ENCODE results near the gene SYT5. TPM values are rescaled to one million over a fixed set of nuclear protein-coding genes. Genes with fewer than 3 reads are reported as not detected.
"Not testable (repeated sequence)": the region's sequence is repeated elsewhere in the genome, so short reads cannot be mapped to it uniquely, and the experiment has no call there.

Gene SYT5
- total RNA-seq, 1 donor from 2014 or later: not detected

DNA sequence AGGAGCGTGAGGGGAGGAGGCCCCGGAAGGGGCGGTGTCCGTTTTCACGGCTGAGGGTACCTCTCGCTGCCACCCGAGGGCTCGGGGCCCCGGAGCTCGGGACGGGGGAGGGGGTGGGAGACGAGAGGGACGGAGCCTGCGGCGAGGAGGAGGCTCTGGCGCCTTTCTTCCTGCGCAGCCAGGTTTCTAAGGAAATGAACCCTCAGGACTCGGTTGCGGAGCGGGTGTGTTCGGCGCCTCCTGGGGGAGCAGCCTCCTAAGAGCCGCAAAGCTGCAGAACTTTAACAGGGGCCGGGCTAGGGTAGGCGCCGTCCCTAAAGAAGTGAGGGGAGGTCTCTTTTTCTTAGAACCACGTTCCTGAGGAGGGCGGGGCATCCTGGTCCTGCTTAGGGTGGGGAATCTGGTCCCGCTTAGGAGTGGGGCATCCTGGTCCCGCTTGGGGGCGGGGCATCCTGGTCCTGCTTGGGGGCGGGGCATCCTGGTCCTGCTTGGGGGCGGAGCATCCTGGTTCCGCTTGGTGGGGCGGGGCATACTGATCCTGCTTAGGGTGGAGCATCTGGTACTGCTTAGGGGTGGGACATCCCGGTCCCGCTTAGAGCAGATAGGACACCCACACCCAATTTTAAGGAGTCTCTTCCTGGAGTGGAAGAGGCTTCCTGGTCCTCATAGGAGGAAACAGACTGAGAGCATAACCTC lies 6.2 kb downstream of the SYT5 start:
- peak; percentile 72 for DNase-seq
- intact Hi-C loops (cut with micrococcal nuclease): no loop called here
- peak; percentile 75 for ATAC-seq

- no peak for ATAC-seq
- DNase-seq: peak; percentile 26
- intact Hi-C loops (cut with micrococcal nuclease): no loop called here
Measured at GRCh38 chr19:55173186-55173713, 6.8 kb downstream of the SYT5 start.

DNA sequence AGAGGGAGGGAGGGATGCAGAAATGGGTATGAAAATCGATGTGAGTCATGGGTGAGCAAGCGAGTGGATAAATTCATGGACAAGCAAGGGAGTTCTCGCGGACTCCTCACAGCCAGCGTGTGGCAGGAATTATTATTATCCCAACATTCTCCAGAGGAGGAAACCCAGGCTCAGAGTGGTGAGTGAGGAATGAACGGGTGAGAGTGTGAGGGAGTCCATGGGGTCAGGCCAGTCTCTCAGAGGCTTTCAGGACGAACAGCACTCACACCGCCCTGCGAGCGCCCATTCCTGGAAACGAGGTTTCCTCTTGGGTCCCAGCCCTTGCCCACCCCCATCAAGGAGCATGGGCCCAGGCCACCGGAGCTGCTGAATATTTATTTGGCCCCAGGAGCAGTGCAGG lies 7.3 kb downstream of the SYT5 start:
- intact Hi-C loops (cut with micrococcal nuclease): no loop called here
- DNase-seq (no peak), ATAC-seq (no peak)

- intact Hi-C loops (cut with micrococcal nuclease); ATAC-seq; DNase-seq: not testable (repeated sequence)
Measured at GRCh38 chr19:55172318-55172717, 7.8 kb downstream of the SYT5 start.

DNA sequence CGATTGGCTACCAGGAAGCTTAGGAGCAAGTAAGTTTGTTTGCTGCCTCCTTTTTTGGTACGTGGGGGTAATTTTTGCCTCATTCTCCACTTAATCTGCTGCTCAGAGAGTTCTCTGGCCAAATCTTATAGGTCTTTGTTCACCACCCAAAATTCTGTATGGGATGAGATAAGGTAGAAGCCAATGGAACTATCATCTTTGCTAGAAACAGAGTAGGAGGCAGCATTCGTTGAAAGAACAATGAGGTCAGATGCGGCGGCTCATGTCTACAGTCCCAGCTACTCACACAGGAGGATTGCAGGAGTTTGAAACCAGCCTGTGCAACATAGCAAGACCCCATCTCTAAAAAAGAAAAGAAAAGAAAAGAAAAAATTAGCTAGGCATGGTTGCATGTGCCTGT lies 8.6 kb downstream of the SYT5 start:
- DNase-seq (no peak), ATAC-seq (no peak)
- intact Hi-C loops (cut with micrococcal nuclease): no loop called here

- peak; percentile 0 for DNase-seq
- intact Hi-C loops (cut with micrococcal nuclease): no loop called here
- no peak for ATAC-seq
Measured at GRCh38 chr19:55169136-55169535, 11.0 kb downstream of the SYT5 start.

- ATAC-seq: peak; percentile 96
- peak; percentile 94 for DNase-seq
- intact Hi-C loops (cut with micrococcal nuclease): no loop called here
Measured at GRCh38 chr19:55166530-55167268, 13.4 kb downstream of the SYT5 start, which contains the start of gene DNAAF3. DNAAF3 (minus strand) TSS chr19:55166613; CDS start chr19:55166413, 200 bp downstream.

DNA sequence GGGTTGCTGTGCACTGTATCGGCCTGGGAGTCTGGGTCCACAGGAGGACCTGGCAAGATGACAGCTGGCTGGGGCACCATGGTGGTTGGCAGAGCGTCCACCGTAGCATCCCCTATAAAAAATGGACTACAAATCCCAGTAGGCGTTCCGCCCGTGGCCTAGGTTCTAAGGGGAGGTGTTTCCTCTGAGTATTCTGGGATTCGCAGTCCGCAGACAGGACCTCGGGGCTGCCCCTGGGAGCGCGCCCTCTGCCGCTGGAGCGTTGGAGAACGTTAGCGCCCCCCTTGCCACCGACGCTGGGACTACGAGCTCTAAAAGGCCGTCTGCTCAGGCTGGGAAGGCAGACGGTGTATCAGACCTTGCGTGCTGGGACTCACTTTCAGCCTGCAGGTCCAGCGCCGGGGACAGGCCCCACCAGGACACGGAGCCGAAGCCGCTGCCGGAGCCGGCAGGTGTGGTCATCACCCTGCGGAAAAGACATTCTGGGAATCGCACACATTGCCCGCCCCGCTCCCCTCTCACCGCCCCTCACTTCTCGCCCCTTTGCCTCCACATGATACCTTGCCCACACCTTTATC lies 14.0 kb downstream of the SYT5 start:
- intact Hi-C loops (cut with micrococcal nuclease): no loop called here
- DNase-seq: peak; percentile 73
- peak; percentile 77 for ATAC-seq

DNA sequence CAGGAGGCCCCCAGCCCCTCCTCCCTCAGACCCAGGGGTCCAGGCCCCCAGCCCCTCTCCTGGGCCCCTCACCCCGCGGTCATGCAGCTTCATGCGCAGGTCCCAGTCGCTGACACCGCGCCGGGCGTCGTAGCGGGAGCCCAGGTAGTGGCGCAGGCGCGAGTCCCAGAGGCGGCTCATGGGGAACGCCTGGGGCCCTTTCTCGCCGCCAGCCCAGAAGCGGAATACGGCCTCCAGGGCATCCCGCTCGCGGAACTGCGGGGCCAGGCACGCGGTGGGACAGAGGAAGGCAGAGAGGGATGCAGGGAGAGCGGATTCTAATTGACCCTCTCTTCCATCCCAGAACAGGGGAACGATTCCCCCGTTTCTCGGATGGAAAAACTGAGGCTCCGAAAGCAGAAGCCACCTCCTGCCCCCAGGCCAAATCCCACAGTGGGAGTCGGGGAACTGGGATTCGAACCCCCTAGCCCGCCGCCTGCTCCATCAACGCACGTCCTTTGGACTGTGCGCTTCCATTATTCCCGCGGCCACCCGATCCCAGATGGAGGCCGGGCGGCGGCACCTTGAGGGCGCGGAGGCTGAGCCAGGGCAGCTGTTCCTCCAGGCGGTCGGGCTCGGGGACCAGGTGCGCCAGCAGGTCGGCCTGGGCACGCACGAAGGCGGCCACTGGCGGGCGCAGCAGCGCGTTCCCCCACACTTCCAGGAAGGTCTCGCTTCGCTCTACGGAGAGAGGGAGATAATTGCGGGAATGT lies 18.3 kb downstream of the SYT5 start:
- intact Hi-C loops (cut with micrococcal nuclease): no loop called here
- DNase-seq (no peak), ATAC-seq (no peak)

DNA sequence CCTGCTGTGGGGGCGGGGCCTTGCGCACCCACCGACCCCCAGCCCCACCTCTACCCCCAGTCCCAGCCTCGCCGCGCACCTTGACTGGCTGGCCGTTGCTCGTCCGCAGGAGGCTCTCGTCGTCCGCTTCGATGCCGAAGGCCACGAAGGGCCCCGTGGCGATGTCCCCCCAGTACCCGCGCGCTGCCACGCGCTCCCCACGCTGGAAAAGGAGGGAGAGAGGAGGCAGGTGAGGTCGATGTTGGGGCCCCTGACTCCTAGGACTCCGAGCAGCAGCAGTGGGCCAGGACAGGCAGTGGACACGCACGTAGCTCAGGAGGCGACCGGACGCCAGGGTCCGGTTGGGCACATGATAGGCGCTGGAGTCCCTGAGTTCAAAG lies 19.1 kb downstream of the SYT5 start:
- intact Hi-C loops (cut with micrococcal nuclease): no loop called here
- no peak for ATAC-seq
- DNase-seq: no peak

DNA sequence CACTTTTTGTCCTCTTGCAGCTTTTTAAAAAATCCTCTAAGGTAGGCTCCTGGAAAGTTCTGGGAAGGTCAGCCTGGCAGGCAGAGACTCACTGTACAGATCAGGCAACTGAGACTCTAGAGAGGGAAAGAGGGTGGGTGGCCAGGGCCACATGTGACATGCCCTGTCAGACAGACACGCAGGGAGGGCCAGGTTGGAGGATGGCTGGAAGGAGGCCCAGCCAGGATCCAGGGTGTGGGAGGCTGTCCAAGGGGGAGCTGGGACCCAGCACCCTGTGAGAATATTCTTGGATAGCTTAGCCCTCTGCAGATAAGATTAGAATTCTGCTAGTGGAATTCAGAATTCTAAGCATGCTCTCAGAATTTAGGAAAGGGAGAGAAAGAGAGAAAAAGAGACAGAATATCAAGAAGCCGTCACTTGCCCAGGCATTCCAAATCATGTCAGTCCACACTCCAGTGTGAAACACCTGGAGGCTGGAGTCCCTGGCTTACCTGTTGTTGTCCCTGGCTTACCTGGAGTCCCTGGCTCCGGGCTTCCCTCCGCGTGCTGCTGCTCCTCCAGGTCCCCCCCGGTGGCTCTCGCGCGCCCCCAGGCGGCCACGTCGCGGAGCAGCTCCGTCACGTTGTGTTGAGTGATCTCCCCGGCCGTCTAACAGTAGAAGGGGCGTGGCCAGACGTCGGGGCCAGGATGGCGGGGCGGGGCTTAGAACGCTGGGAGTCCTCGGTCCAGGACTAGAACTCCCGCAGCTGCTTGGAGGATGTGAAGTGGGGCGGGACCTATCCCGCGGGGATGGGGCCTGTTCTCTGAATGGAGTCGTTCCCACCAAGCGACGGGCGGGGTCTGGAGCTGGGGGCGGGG lies 19.7 kb downstream of the SYT5 start:
- peak; percentile 49 for ATAC-seq
- peak; percentile 91 for DNase-seq
- intact Hi-C loops (cut with micrococcal nuclease): no loop called here

DNA sequence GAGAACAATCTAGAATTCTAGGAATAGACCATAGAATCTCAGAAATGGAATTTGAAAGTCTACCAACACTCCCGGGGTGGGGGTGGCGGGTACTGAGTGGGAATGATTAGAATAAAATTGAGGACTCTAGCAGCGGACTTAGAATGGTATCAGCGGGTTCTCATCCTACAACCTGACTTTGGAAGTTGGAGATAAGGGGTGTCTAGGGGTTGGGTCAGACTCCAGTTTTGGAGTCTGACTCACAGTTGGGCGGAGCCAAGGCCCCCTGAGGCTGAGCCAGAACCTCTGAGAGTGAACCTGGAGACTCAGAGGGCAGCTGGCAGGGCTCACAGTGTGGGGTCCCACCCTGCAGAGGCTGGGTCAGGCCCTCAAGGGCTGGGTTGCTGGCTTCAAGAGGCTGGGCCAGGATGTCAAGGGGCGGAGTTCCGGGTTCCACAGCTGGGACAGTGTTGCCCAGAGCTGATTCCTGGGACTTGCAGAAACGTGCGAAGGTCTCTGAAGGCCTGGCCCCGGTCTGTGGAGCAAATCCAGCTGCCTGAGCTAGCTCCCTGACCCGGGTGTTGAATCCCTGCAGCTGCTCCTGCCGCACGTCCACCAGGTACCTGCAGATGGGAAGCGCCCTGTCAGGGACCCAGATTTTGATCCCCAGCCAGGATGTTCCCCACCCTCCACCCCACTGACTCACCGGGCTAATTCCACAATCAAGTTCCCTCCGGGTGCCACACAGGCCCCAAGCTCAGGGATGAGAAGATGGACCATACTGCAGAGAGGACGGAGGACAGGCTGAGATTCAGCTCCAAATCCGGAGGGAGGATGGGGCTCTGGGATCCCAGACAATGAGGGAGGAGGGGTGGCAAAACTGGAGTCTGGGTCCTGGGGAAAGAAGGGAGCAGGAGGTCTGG lies 21.0 kb downstream of the SYT5 start:
- ATAC-seq (peak; percentile 69), DNase-seq (peak; percentile 90)
- intact Hi-C loops (cut with micrococcal nuclease): no loop called here

DNA sequence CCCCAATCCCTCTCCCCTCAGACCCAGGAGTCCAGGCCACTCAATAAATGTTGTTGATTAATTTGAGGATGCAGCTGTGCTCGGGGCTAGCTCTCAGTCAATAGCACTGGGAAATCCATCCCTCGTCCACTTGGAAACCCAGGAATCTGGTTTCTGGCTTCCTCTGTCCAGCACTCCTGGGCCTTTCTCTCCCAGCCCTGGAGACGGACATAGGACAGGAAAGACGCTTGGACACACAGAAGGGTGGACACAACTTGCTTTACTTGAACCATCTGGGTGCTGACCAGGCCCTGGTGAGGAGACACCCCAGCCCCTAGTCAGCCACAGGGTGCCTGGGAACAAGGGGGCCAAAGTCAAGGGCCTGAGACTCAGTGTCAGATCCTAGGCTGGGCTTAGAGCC lies 21.7 kb downstream of the SYT5 start:
- intact Hi-C loops (cut with micrococcal nuclease): no loop called here
- peak; percentile 1 for ATAC-seq
- no peak for DNase-seq

DNA sequence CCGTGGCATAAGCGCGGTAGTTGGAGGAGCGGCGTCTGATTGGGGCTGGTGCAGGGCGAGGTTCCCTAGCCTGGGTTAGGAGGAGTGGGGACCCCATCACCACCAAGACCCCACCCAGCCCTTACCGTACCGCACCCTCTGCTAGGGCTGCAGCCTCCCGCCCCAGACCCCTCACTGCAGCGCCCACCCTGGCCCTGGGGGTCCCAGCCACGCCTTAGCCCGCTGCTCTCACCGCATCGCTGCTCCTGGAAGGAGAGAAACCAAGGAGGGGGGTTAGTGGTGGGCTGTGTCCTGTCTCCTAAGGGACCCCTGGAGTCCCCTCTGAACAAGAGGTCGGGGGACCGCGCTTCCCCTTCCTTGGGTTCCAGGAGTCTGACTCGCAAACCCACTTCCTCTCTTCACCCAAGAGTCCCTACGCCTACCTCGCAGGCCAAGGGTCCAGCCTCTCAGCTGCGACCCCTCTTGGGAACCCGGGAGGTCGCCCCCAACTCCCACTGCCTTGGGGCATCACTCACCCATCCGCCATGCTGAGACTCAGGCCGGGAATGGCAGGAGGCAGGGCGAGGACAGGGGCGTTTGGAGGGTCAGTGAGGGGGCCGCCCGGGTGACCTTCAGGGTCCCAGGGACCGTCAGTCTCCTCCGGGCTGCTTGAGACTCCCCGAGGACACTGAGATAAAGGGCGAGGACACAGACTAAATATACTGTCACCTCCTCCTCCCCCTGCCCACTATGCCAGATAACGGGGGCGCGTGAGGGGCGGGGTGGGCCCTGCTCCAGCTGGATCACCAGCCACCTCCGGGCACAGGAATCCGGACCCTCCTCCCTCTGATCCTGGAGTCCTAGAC lies 22.8 kb downstream of the SYT5 start, which contains the start of gene TNNI3:
Gene TNNI3, minus strand, starts transcription at position 669 of the 845 bp plus-strand sequence. Its CDS starts 143 bp downstream, at position 526.
- DNase-seq (peak; percentile 86), ATAC-seq (peak; percentile 63)
- intact Hi-C loops (cut with micrococcal nuclease): no loop called here

- DNase-seq: peak; percentile 81
- peak; percentile 36 for ATAC-seq
- intact Hi-C loops (cut with micrococcal nuclease): no loop called here
Measured at GRCh38 chr19:55156202-55157063, 23.7 kb downstream of the SYT5 start.

DNA sequence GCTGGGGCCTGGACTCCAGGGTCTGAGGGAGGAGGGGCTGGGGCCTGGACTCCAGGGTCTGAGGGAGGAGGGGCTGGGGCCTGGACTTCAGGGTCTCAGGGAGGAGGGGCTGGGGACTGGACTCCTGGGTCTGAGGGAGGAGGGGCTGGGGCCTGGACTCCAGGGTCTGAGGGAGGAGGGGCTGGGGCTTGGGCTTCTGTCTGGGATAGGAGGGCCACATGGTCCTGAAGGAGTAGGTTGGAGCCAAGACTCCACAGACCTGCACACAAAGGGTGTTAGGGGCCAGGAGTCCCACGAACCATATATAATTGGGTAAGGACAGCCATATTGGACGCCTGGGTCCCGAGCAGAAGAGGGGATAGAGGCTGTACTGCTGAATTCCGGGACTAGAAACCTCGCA lies 24.3 kb downstream of the SYT5 start:
- DNase-seq; ATAC-seq; intact Hi-C loops (cut with micrococcal nuclease): not testable (repeated sequence)
